HCT116 (cell line): ENCODE data around the gene LRP2. TPM values are rescaled to one million over a fixed set of nuclear protein-coding genes. Genes with fewer than 3 reads are reported as not detected.

ENCODE experiments used
- ATAC-seq: fragments of 200-7000 bp; cut with Tn5 transposase; 2 replicates; pipeline ENCODE4 v1.9.1; 2020; ENCODE audit warnings: mild to moderate bottlenecking, moderate library complexity
- BruUV-seq: library from RNA; stranded (reverse); fragments of 400-500 nt; replicated peaks from 2 replicates; lab custom pipeline; 2021; lab: Mats Ljungman, UMichigan
- CTCF ChIA-PET: fragments of 300-600 bp; sonication (Branson Sonifier 250); formaldehyde crosslinking; loops from one replicate; lab custom pipeline; 2021; ENCODE audit warnings: antibody characterized with exemption; lab: Charles Lee
- POLR2A ChIA-PET: fragments of 300-600, 350-600 bp; sonication (Branson Sonifier 250); formaldehyde crosslinking; loops from one replicate; lab custom pipeline; 2021; ENCODE audit warnings: antibody characterized with exemption; lab: Charles Lee
- RAD21 ChIA-PET, 2 experiments: fragments of 300-600 bp; sonication (Branson Sonifier 250); formaldehyde crosslinking; loops; one replicate each; lab custom pipeline; 2023; ENCODE audit warnings: low total read pairs in 2 of 2; ENCODE audit not compliant: uncharacterized antibody in 2 of 2, unreplicated experiment in 2 of 2, low non-redundant PET in 1 of 2; lab: Charles Lee
- DNase-seq: peaks from one replicate; pipeline ENCODE4 v3.0.0-alpha.2; 2010; ENCODE audit warnings: low read depth, low spot score
- H2AFZ ChIP-seq: fragments of 200-600 bp; shearing (Covaris generic), sonication (generic); 2 replicates; pipeline ENCODE4 v1.6.1; 2017; ENCODE audit warnings: low read depth, mixed run types, mixed read lengths, antibody characterized with exemption, low read length; ENCODE audit not compliant: poor library complexity, severe bottlenecking
- H3K27ac ChIP-seq: 2 replicates; pipeline ENCODE4 v1.5.1; 2012; ENCODE audit warnings: low read depth, low read length
- H3K27me3 ChIP-seq: fragments of 200-600 bp; sonication (generic); 2 replicates; pipeline ENCODE4 v1.6.1; 2016; ENCODE audit warnings: mixed run types, low read length, mixed read lengths; ENCODE audit not compliant: insufficient read depth
- H3K36me3 ChIP-seq, 2 experiments: fragments of 200-500 bp in 1 of 2; fragments of 200-600 bp in 1 of 2; sonication (Bioruptor generic) in 1 of 2; sonication (generic) in 1 of 2; 2 replicates each; pipeline versions ENCODE4 v1.5.1 to v1.6.1; 2014 to 2016; ENCODE audit warnings: low read length in 2 of 2, inconsistent platforms in 1 of 2, mixed read lengths in 1 of 2, mixed run types in 1 of 2; ENCODE audit not compliant: insufficient read depth in 2 of 2, control insufficient read depth in 1 of 2
- H3K4me1 ChIP-seq, 2 experiments: fragments of 200-600 bp in 1 of 2; sonication (generic) in 1 of 2; 2 replicates each; pipeline versions ENCODE4 v1.5.1 to v1.6.1; 2012 to 2017; ENCODE audit warnings: low read length in 2 of 2, inconsistent platforms in 1 of 2, mild to moderate bottlenecking in 1 of 2, mixed read lengths in 1 of 2, mixed run types in 1 of 2, moderate library complexity in 1 of 2; ENCODE audit not compliant: insufficient read depth in 2 of 2, control insufficient read depth in 1 of 2
- H3K4me2 ChIP-seq: fragments of 200-600 bp; sonication (generic); 2 replicates; pipeline ENCODE4 v1.6.1; 2017; ENCODE audit warnings: mixed run types, low read length, mixed read lengths
- H3K4me3 ChIP-seq, 2 experiments: fragments of 200-600 bp in 1 of 2; sonication (generic) in 1 of 2; replicated peaks in 1 of 2; 2 replicates each; pipeline ENCODE4 v1.5.1; 2011 to 2016; ENCODE audit warnings: low read length in 2 of 2, control low read depth in 1 of 2, low read depth in 1 of 2, mild to moderate bottlenecking in 1 of 2, mixed read lengths in 1 of 2, mixed run types in 1 of 2
- H3K79me2 ChIP-seq: fragments of 200-600 bp; sonication (generic); 2 replicates; pipeline ENCODE4 v1.6.1; 2017; ENCODE audit warnings: mild to moderate bottlenecking, mixed run types, low read length, moderate library complexity, mixed read lengths; ENCODE audit not compliant: insufficient read depth
- H3K9ac ChIP-seq: fragments of 200-600 bp; sonication (generic); 2 replicates; pipeline ENCODE4 v1.6.1; 2016; ENCODE audit warnings: low read length, mixed read lengths
- H3K9me2 ChIP-seq: fragments of 200-600 bp; sonication (generic), shearing (Covaris generic); 2 replicates; pipeline ENCODE4 v1.6.1; 2017; ENCODE audit warnings: mixed run types, mild to moderate bottlenecking, moderate library complexity; ENCODE audit not compliant: insufficient read depth
- H3K9me3 ChIP-seq, 2 experiments: fragments of 200-500 bp in 1 of 2; fragments of 200-600 bp in 1 of 2; sonication (Bioruptor generic) in 1 of 2; sonication (generic) in 1 of 2; 2 replicates each; pipeline ENCODE4 v1.6.1; 2014 to 2017; ENCODE audit warnings: low read length in 2 of 2, mixed read lengths in 2 of 2, inconsistent platforms in 1 of 2, low read depth in 1 of 2, mild to moderate bottlenecking in 1 of 2, mixed run types in 1 of 2, moderate library complexity in 1 of 2; ENCODE audit not compliant: control insufficient read depth in 1 of 2, insufficient read depth in 1 of 2
- H4K20me1 ChIP-seq: fragments of 200-600 bp; sonication (generic), shearing (Covaris generic); 2 replicates; pipeline ENCODE4 v1.6.1; 2017; ENCODE audit warnings: mixed run types, mild to moderate bottlenecking, moderate library complexity; ENCODE audit not compliant: insufficient read depth
- EGR1 ChIP-seq: IDR thresholded peaks from 2 replicates; pipeline ENCODE4 v1.6.1; 2012; ENCODE audit warnings: low read depth
- ELF1 ChIP-seq: IDR thresholded peaks from 2 replicates; pipeline ENCODE4 v1.6.1; 2012; ENCODE audit warnings: low read depth, borderline replicate concordance
- FOSL1 ChIP-seq: IDR thresholded peaks from 2 replicates; pipeline ENCODE4 v1.6.1; 2012; ENCODE audit warnings: low read depth
- JUND ChIP-seq: IDR thresholded peaks from 2 replicates; pipeline ENCODE4 v1.6.1; 2012
- POLR2AphosphoS5 ChIP-seq: IDR thresholded peaks from 2 replicates; pipeline ENCODE4 v1.6.1; 2011; ENCODE audit warnings: mild to moderate bottlenecking, low read depth, low read length, moderate library complexity
- SRF ChIP-seq: IDR thresholded peaks from 2 replicates; pipeline ENCODE4 v1.6.1; 2012; ENCODE audit warnings: low read depth
- intact Hi-C: fragments of 100-400 bp; cut with micrococcal nuclease; formaldehyde crosslinking; loops from 2 replicates; pipeline ENCODE4 v1.10.0; 2022
- total RNA-seq: library from RNA; stranded (reverse); gene quantifications from one replicate; pipeline ENCODE4 v1.2.1, GENCODE V29; 2021; ENCODE audit not compliant: unreplicated experiment
- TF ChIP-seq, protein P1 (sequence below): IDR thresholded peaks from 2 replicates; pipeline ENCODE4 v1.6.1; 2012
- TF ChIP-seq, protein P2 (sequence below): IDR thresholded peaks from 2 replicates; pipeline ENCODE4 v1.6.1; 2011; ENCODE audit warnings: mild to moderate bottlenecking, low read length, moderate library complexity; ENCODE audit not compliant: insufficient replicate concordance; ENCODE audit errors: extremely low read depth
- TF ChIP-seq, protein P3 (sequence below): IDR thresholded peaks from 2 replicates; pipeline ENCODE4 v1.6.1; 2012

Gene LRP2
- total RNA-seq, 1 experiment from 2014 or later = 0.20 TPM

DNA sequence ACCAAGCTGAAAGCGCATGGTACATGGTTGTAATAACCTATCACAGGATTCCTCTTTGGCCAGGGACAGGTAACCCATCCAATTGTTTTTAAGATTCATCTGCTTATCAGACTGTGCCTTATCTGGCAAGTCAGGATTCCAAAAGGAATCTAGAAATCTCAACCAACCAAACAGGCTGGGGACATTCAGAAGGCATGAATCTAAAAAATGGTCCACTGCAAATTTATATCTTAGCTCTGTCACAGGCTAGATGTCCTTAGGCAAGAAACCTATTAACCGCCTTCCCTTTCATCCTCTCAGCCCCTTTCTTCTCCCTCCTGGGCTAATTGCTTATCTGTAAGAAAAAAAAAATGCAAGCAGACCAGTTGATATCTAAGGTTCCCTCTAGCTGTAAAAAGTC lies 4.3 kb downstream of the LRP2 start:
- no peak for DNase-seq
- TF ChIP-seq EGR1 (no peak), SRF (no peak), ELF1 (no peak), FOSL1 (no peak), POLR2AphosphoS5 (no peak), JUND (no peak)
- TF ChIP-seq, protein P1, sequence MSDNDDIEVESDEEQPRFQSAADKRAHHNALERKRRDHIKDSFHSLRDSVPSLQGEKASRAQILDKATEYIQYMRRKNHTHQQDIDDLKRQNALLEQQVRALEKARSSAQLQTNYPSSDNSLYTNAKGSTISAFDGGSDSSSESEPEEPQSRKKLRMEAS = no peak
- TF ChIP-seq, protein P2, sequence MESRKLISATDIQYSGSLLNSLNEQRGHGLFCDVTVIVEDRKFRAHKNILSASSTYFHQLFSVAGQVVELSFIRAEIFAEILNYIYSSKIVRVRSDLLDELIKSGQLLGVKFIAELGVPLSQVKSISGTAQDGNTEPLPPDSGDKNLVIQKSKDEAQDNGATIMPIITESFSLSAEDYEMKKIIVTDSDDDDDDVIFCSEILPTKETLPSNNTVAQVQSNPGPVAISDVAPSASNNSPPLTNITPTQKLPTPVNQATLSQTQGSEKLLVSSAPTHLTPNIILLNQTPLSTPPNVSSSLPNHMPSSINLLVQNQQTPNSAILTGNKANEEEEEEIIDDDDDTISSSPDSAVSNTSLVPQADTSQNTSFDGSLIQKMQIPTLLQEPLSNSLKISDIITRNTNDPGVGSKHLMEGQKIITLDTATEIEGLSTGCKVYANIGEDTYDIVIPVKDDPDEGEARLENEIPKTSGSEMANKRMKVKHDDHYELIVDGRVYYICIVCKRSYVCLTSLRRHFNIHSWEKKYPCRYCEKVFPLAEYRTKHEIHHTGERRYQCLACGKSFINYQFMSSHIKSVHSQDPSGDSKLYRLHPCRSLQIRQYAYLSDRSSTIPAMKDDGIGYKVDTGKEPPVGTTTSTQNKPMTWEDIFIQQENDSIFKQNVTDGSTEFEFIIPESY = no peak
- TF ChIP-seq, protein P3, sequence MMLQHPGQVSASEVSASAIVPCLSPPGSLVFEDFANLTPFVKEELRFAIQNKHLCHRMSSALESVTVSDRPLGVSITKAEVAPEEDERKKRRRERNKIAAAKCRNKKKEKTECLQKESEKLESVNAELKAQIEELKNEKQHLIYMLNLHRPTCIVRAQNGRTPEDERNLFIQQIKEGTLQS = no peak
- H2AFZ ChIP-seq = no peak overlapping the region
- H4K20me1 ChIP-seq = no peaks in the 10 kb centered on the region
- ChIA-PET RAD21 (no interaction called here), CTCF (interaction anchor here (1.0 kb wide), 1 partner anchor 27 kb away, joined by 3 read pairs; no protein-coding TSS in a partner anchor), POLR2A (no interaction called here)
- no peak overlapping the region for H3K4me3 ChIP-seq
- no peak overlapping the region for H3K4me2 ChIP-seq
- ATAC-seq = no peak
- H3K4me1 ChIP-seq = no peaks in the 10 kb centered on the region
- H3K27me3 ChIP-seq = peaks cover 7% of the 10 kb centered on the region; the same call in 1 of the 2 replicates
- no peak overlapping the region for H3K9ac ChIP-seq
- no peak overlapping the region for H3K27ac ChIP-seq
- intact Hi-C loops = no loop called here
- no peaks in the 10 kb centered on the region for H3K9me2 ChIP-seq
- H3K79me2 ChIP-seq = no peaks in the 10 kb centered on the region
- no TSS peak for BruUV-seq
- no peaks in the 10 kb centered on the region for H3K36me3 ChIP-seq
- no peaks in the 10 kb centered on the region for H3K9me3 ChIP-seq
